Measurements from ENCODE around the gene KHNYN. TPM values are rescaled to one million over a fixed set of nuclear protein-coding genes. Genes with fewer than 3 reads are reported as not detected.
A peak's percentile ranks its signal among the peaks of the same experiment; 100 is the strongest.

The KHNYN gene
- total and polyA plus RNA-seq, 2 of the 8 experiments (the other 6 are each of a cell fraction or from before 2014, with no cell fraction given), result 7.6 to 22.3 TPM

DNA sequence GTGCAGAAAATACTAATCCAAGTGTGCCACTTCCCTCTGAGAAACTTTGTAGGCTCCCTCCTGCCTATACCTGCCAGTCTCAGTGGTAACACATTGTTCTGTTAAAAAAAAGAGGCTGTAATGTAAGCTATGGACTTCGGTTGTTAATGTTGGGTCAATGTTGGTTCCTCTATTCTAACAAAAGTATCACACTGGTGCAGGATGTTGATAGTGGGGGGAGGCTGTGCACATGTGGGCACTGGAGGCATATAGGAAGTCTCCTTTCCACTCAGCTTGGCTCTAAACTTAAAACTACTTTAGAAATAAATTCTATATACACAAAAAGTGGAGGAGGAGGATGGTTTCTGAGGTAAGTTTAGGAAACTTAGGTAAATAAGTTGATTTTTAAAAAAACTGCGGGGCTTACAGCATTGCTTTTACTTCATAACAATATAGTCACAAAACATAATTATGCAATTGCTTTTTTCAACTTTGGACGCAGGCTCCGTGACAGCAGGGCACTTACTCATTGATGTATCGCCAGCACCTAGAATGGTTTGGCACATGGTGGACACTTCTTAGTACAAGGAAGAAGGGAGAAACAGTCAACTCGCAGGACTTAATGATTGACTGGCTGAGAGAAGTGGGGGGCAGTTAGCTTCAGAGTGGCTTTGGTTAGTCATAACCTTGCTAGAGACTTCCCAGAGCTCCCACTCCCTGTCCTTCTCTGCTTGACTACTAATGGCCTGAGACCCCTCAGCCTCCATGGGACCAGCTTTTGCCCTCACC lies 38.9 kb upstream of the KHNYN start:
- H3K14ac ChIP-seq (ENCODE audit: insufficient read length), result no peak overlapping the region
- CTCF ChIA-PET (ENCODE audit: partially characterized antibody), result interaction anchor here (0.6 to 5.4 kb wide), 12 partner anchors 12 to 83 kb away, joined by 3 to 40 read pairs (median 4); partner anchors contain the start of gene CIDEB
- FAIRE-seq (no peak), DNase-seq (ENCODE audit: low read depth in 1 of 2, low spot score in 2 of 2) (no peak)
- no peaks in the 10 kb centered on the region for H3K79me1 ChIP-seq (ENCODE audit: low read depth, low read length)
- H3K9ac ChIP-seq (replicated peaks in 1 of 4; ENCODE audit: extremely low read depth in 1 of 4, low read depth in 3 of 4, low read length in 3 of 4), result no peak overlapping the region
- no peak overlapping the region for H4K5ac ChIP-seq (ENCODE audit: insufficient read length, low read depth, low read length)
- POLR2A ChIA-PET (ENCODE audit: partially characterized antibody), result interaction anchor here (4.7 kb wide), 1 partner anchor 12 kb away, joined by 27 read pairs; no protein-coding TSS in a partner anchor
- H3K4me1 ChIP-seq (replicated peaks in 1 of 4; ENCODE audit: control insufficient read depth in 3 of 4, insufficient read depth in 4 of 4, low read length in 3 of 4), result 0 out of 7 replicates have a peak, but pooled peaks cover 0 to 4% (median 0%) of the 10 kb centered on the region in 4 experiments
- H3K4ac ChIP-seq (replicated peaks; ENCODE audit: insufficient read length, low read depth, low read length), result no peak overlapping the region
- peak overlapping the region; percentile 94; the same call in 1 of the 2 replicates for H2BK15ac ChIP-seq (ENCODE audit: low read length)
- H3K27me3 ChIP-seq (replicated peaks in 1 of 4; ENCODE audit: control insufficient read depth in 3 of 4, extremely low read depth in 1 of 4, insufficient read depth in 3 of 4, low read length in 3 of 4), result peaks cover 0 to 2% (median 0%) of the 10 kb centered on the region in 4 experiments; a peak in 1 of 7 replicates
- no peak overlapping the region for H2BK120ac ChIP-seq (replicated peaks; ENCODE audit: low read depth, low read length)
- H3K18ac ChIP-seq (ENCODE audit: extremely low read depth, low read length), result no peak overlapping the region
- 87% methylated on average over 6 of the region's 6 CpGs; no CpG with 5 or more reads in 1 of the 2 experiments for WGBS, 2 experiments (ENCODE audit: extremely low coverage in 1 of 2, insufficient coverage in 1 of 2, insufficient read length in 1 of 2, insufficient replicate concordance in 2 of 2, low coverage in 1 of 2, low lambda C conversion rate in 2 of 2, missing lambda C conversion rate in 1 of 2)
- H2AK5ac ChIP-seq (ENCODE audit: low read depth, low read length), result peak overlapping the region; percentile 69; the same call in 1 of the 2 replicates
- H3K79me2 ChIP-seq (ENCODE audit: control insufficient read depth in 1 of 2, insufficient read depth in 2 of 2, low read length in 2 of 2), result no peaks in the 10 kb centered on the region
- no peak overlapping the region for H2AFZ ChIP-seq (ENCODE audit: low read length)
- no peaks in the 10 kb centered on the region for H3K9me3 ChIP-seq (ENCODE audit: insufficient read depth in 2 of 2, low read depth in 1 of 2, low read length in 1 of 2)
- no peaks in the 10 kb centered on the region for H3K23me2 ChIP-seq (ENCODE audit: low read depth, low read length)
- no peak overlapping the region for H3K23ac ChIP-seq (ENCODE audit: insufficient read length)
- peak overlapping the region; percentile 84; the same call in 1 of the 2 replicates for H2BK12ac ChIP-seq (ENCODE audit: low read depth, low read length)
- no peak overlapping the region for H4K8ac ChIP-seq (ENCODE audit: extremely low read depth, insufficient read depth, low read length)
- H2BK5ac ChIP-seq (ENCODE audit: low read depth, low read length), result no peak overlapping the region
- no peak overlapping the region for H3K27ac ChIP-seq (ENCODE audit: low read depth, low read length)
- H3K4me3 ChIP-seq (ENCODE audit: extremely low read depth in 1 of 4, insufficient read depth in 2 of 4, low read depth in 3 of 4, low read length in 4 of 4), result no peak overlapping the region
- no peak overlapping the region for H3K56ac ChIP-seq (replicated peaks; ENCODE audit: insufficient read length, low read depth, low read length)
- no peak overlapping the region for H4K91ac ChIP-seq (replicated peaks; ENCODE audit: insufficient read length, low read length)
- H2BK20ac ChIP-seq (ENCODE audit: low read length), result peak overlapping the region; percentile 80; the same call in 1 of the 2 replicates
- H3K36me3 ChIP-seq (ENCODE audit: control insufficient read depth in 2 of 4, insufficient read depth in 4 of 4, low read length in 3 of 4), result no peaks in the 10 kb centered on the region
- H4K20me1 ChIP-seq (replicated peaks in 1 of 2; ENCODE audit: control insufficient read depth in 1 of 2, insufficient read depth in 2 of 2, low read length in 2 of 2), result no peaks in the 10 kb centered on the region
- no peak overlapping the region for H3K4me2 ChIP-seq (ENCODE audit: insufficient read depth in 1 of 2, low read depth in 2 of 2, low read length in 2 of 2)
- TF ChIP-seq EZH2 (IDR thresholded peaks at IDR 0.05; ENCODE audit: low read depth, low read length, severe bottlenecking), result no peak
- TF ChIP-seq CTBP2 (IDR thresholded peaks at IDR 0.05; ENCODE audit: borderline replicate concordance, insufficient read depth, insufficient read length, low read length), result no peak
- TF ChIP-seq RNF2 (IDR thresholded peaks at IDR 0.05; ENCODE audit: borderline replicate concordance, low read depth, low read length, missing control alignments, poor library complexity, severe bottlenecking), result no peak
- TF ChIP-seq TAF7 (optimal IDR thresholded peaks at IDR 0.05; ENCODE audit: borderline replicate concordance, low read depth, low read length), result no peak
- no peak for TF ChIP-seq KDM1A (IDR thresholded peaks at IDR 0.05; ENCODE audit: borderline replicate concordance, low read length)
- TF ChIP-seq SAP30 (IDR thresholded peaks at IDR 0.05; ENCODE audit: insufficient read depth, insufficient replicate concordance, low read length), result no peak
- TF ChIP-seq YY1 (IDR thresholded peaks at IDR 0.05; ENCODE audit: low read depth, low read length), result no peak
- no peak for TF ChIP-seq TAF1 (IDR thresholded peaks at IDR 0.05; ENCODE audit: low read depth, low read length)
- TF ChIP-seq SRF (IDR thresholded peaks at IDR 0.05; ENCODE audit: low read depth, low read length), result no peak
- no peak for TF ChIP-seq RAD21 (IDR thresholded peaks at IDR 0.05 in 1 of 2, conservative IDR thresholded peaks at IDR 0.05 in 1 of 2; ENCODE audit: low read depth in 2 of 2, low read length in 2 of 2)
